K562 (cell line): ENCODE results near the gene P4HTM. TPM values are rescaled to one million over a fixed set of nuclear protein-coding genes. Genes with fewer than 3 reads are reported as not detected.
A peak's percentile ranks its signal among the peaks of the same experiment; 100 is the strongest.

Experiments used
- CEBPB ChIP-seq: fragments of 450-650 bp; IDR thresholded peaks from 2 replicates; pipeline ENCODE4 v1.6.1; 2016; ENCODE audit warnings: missing genetic modification characterization, missing compliant biosample characterization
- CREM ChIP-seq: IDR thresholded peaks from 2 replicates; pipeline ENCODE4 v1.6.1; 2014; ENCODE audit warnings: antibody characterized with exemption, low read depth
- CSDE1 ChIP-seq, 2 experiments: fragments of 450-650 bp; IDR thresholded peaks; 2 replicates each; pipeline ENCODE4 v1.6.1; 2016; ENCODE audit warnings: mild to moderate bottlenecking in 1 of 2
- EGR1 ChIP-seq: fragments of 450-650 bp; conservative IDR thresholded peaks from 2 replicates; pipeline ENCODE4 v1.6.1; 2017; ENCODE audit warnings: mild to moderate bottlenecking
- HNRNPH1 ChIP-seq: fragments of 200-400 bp; formaldehyde crosslinking; optimal IDR thresholded peaks from 2 replicates; pipeline ENCODE3; 2017; ENCODE audit warnings: low read depth, mild to moderate bottlenecking, low read length, moderate library complexity
- NFIC ChIP-seq: fragments of 450-650 bp; IDR thresholded peaks from 2 replicates; pipeline ENCODE4 v1.6.1; 2017; ENCODE audit warnings: mild to moderate bottlenecking, inconsistent platforms
- PCBP2 ChIP-seq: fragments of 200-400 bp; formaldehyde crosslinking; IDR thresholded peaks from 2 replicates; pipeline ENCODE4 v1.6.1; 2018; ENCODE audit warnings: low read length, low read depth, mild to moderate bottlenecking, moderate library complexity; ENCODE audit not compliant: poor library complexity, severe bottlenecking
- SOX6 ChIP-seq: fragments of 450-650 bp; IDR thresholded peaks from 2 replicates; pipeline ENCODE4 v1.6.1; 2014; ENCODE audit warnings: mild to moderate bottlenecking
- SP2 ChIP-seq: IDR thresholded peaks from 2 replicates; pipeline ENCODE4 v1.6.1; 2011; ENCODE audit warnings: mild to moderate bottlenecking, low read depth, low read length, moderate library complexity; ENCODE audit not compliant: poor library complexity, severe bottlenecking; ENCODE audit errors: extremely low read depth
- SPI1 ChIP-seq: IDR thresholded peaks from 2 replicates; pipeline ENCODE4 v1.6.1; 2011; ENCODE audit warnings: low read depth, low read length, control low read depth, borderline replicate concordance
- ZNF175 ChIP-seq: fragments of 200-800 bp; sonication (Bioruptor generic); IDR thresholded peaks from 2 replicates; pipeline ENCODE4 v1.6.1; 2016; ENCODE audit warnings: low read depth, mild to moderate bottlenecking, missing genetic modification characterization, missing compliant biosample characterization
- ZNF197 ChIP-seq: fragments of 200-800 bp; sonication (Bioruptor generic); IDR thresholded peaks from 2 replicates; pipeline ENCODE4 v1.6.1; 2016; ENCODE audit warnings: low read depth, missing genetic modification characterization, missing compliant biosample characterization
- ZNF766 ChIP-seq: fragments of 200-800 bp; sonication (Bioruptor generic); conservative IDR thresholded peaks from 2 replicates; pipeline ENCODE4 v1.6.1; 2016; ENCODE audit warnings: missing genetic modification characterization, missing compliant biosample characterization
- polyA plus RNA-seq, 8 experiments: library from polyadenylated mRNA; depleted of rRNA in 4 of 8; stranded (reverse) in 5 of 8; unstranded in 3 of 8; fragments of >200 nt; fragmentation: Nextera tagmentation in 2 of 8; fragmentation: Illumina TruSeq in 1 of 8; extraction: Ambion mirVana in 2 of 8; extraction: Trizol in 1 of 8; gene quantifications; 2 replicates each; pipeline versions ENCODE4 v1.2.1 to v1.2.3, GENCODE V29; 2011 to 2014; ENCODE audit warnings: inconsistent platforms in 1 of 8, missing spikeins in 1 of 8
- total RNA-seq, 7 experiments: library from RNA; depleted of rRNA in 6 of 7; stranded (reverse); fragments of >200 nt in 6 of 7; fragmentation: Illumina TruSeq in 2 of 7; extraction: Trizol in 2 of 7; gene quantifications; 2 replicates each; pipeline versions ENCODE4 v1.2.1 to v1.2.3, GENCODE V29; 2011 to 2021; ENCODE audit warnings: low replicate concordance in 1 of 7
- TF ChIP-seq, protein P1 (sequence below), 2 experiments: IDR thresholded peaks; 2 replicates each; pipeline ENCODE4 v1.6.1; 2012; ENCODE audit warnings: improper control_type of control experiment in 2 of 2, low read depth in 2 of 2, low read length in 2 of 2, borderline replicate concordance in 1 of 2
- TF ChIP-seq, protein P2 (sequence below): fragments of 450-650 bp; IDR thresholded peaks from 2 replicates; pipeline ENCODE4 v1.6.1; 2016; ENCODE audit warnings: antibody characterized with exemption
- TF ChIP-seq, protein P3 (sequence below): fragments of 450-650 bp; IDR thresholded peaks from 2 replicates; pipeline ENCODE4 v1.6.1; 2016
- TF ChIP-seq, protein P4 (sequence below): sonication (generic); formaldehyde crosslinking; IDR thresholded peaks from 2 replicates; pipeline ENCODE4 v1.8.1; 2023; ENCODE audit warnings: mild to moderate bottlenecking, missing genetic modification reagents
- TF ChIP-seq, protein P5 (sequence below): fragments of 450-650 bp; formaldehyde crosslinking; IDR thresholded peaks from 2 replicates; pipeline ENCODE4 v1.4.0; 2020; ENCODE audit warnings: mild to moderate bottlenecking, moderate library complexity

Gene P4HTM
- total and polyA plus RNA-seq, 9 of the 15 experiments (the other 6 are each of a cell fraction or from before 2014, with no cell fraction given): 0.09 to 0.66 (median 0.25) TPM; not detected in 2

DNA sequence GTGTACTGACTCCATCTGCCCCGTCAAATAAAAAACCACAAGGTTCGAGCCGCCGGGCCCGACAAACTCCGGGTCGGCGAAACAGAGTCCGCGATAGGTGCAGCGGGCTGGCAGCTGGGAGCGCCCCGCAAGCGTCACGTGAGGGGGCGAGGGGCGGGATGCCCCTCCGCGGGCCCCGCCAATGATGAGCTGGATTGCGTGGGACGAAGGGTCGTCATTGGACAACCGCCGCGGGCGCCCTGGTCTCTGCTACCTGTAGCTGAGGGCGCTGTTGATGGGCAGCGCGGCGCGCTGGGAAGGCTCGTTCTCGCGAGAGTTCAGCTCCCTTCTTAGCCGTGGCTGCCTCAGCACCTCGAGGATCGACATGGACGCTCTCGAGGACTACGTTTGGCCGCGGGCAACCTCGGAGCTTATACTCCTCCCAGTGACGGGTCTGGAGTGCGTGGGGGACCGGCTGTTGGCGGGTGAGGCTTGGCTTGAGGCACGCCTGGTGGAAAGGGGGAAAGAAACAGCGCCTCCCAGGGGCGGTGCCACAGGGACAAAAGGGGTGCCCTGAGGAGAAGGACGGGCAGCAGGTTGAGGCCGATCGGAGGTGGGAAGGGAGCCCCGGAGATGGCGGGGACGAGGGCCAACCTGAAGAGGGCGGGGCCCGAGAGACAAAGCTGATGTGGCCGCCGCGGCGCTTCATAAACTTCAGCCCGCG is 17.2 kb downstream of the P4HTM start, which contains the start of gene WDR6 (continued):
- TF ChIP-seq CEBPB (0 out of 2 replicates have a peak, but pooled peaks have one; percentile 21), ZNF175 (CRISPR knock-in tag) (no peak), PCBP2 (no peak), NFIC (peak; percentile 54), ZNF197 (CRISPR knock-in tag) (no peak), EGR1 (peak; percentile 88), SP2 (peak; percentile 61), ZNF766 (0 out of 2 replicates have a peak, but pooled peaks have one; percentile 43), SPI1 (no peak), SOX6 (peak; percentile 31; the same call in 1 of the 2 replicates), HNRNPH1 (no peak), CREM (peak; percentile 63; the same call in 1 of the 2 replicates), CSDE1 (IDR thresholded peaks at IDR 0.05) (no peak)
- TF ChIP-seq, protein P1, sequence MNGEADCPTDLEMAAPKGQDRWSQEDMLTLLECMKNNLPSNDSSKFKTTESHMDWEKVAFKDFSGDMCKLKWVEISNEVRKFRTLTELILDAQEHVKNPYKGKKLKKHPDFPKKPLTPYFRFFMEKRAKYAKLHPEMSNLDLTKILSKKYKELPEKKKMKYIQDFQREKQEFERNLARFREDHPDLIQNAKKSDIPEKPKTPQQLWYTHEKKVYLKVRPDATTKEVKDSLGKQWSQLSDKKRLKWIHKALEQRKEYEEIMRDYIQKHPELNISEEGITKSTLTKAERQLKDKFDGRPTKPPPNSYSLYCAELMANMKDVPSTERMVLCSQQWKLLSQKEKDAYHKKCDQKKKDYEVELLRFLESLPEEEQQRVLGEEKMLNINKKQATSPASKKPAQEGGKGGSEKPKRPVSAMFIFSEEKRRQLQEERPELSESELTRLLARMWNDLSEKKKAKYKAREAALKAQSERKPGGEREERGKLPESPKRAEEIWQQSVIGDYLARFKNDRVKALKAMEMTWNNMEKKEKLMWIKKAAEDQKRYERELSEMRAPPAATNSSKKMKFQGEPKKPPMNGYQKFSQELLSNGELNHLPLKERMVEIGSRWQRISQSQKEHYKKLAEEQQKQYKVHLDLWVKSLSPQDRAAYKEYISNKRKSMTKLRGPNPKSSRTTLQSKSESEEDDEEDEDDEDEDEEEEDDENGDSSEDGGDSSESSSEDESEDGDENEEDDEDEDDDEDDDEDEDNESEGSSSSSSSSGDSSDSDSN (IDR thresholded peaks at IDR 0.05; ENCODE audit: borderline replicate concordance in 1 of 2, low read depth in 2 of 2, low read length in 2 of 2): peak; percentile 37 to 63; a peak in 1 of 4 replicates
- TF ChIP-seq, protein P2, sequence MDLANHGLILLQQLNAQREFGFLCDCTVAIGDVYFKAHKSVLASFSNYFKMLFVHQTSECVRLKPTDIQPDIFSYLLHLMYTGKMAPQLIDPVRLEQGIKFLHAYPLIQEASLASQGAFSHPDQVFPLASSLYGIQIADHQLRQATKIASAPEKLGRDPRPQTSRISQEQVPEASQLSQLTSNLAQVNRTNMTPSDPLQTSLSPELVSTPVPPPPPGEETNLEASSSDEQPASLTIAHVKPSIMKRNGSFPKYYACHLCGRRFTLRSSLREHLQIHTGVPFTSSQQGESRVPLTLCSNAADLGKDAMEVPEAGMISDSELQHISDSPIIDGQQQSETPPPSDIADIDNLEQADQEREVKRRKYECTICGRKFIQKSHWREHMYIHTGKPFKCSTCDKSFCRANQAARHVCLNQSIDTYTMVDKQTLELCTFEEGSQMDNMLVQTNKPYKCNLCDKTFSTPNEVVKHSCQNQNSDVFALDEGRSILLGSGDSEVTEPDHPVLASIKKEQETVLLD: peak; percentile 81
- TF ChIP-seq, protein P3, sequence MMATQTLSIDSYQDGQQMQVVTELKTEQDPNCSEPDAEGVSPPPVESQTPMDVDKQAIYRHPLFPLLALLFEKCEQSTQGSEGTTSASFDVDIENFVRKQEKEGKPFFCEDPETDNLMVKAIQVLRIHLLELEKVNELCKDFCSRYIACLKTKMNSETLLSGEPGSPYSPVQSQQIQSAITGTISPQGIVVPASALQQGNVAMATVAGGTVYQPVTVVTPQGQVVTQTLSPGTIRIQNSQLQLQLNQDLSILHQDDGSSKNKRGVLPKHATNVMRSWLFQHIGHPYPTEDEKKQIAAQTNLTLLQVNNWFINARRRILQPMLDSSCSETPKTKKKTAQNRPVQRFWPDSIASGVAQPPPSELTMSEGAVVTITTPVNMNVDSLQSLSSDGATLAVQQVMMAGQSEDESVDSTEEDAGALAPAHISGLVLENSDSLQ: peak; percentile 96
- TF ChIP-seq, protein P4, sequence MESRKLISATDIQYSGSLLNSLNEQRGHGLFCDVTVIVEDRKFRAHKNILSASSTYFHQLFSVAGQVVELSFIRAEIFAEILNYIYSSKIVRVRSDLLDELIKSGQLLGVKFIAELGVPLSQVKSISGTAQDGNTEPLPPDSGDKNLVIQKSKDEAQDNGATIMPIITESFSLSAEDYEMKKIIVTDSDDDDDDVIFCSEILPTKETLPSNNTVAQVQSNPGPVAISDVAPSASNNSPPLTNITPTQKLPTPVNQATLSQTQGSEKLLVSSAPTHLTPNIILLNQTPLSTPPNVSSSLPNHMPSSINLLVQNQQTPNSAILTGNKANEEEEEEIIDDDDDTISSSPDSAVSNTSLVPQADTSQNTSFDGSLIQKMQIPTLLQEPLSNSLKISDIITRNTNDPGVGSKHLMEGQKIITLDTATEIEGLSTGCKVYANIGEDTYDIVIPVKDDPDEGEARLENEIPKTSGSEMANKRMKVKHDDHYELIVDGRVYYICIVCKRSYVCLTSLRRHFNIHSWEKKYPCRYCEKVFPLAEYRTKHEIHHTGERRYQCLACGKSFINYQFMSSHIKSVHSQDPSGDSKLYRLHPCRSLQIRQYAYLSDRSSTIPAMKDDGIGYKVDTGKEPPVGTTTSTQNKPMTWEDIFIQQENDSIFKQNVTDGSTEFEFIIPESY (CRISPR knock-in tag): peak; percentile 35; the same call in 1 of the 2 replicates
- TF ChIP-seq, protein P5, sequence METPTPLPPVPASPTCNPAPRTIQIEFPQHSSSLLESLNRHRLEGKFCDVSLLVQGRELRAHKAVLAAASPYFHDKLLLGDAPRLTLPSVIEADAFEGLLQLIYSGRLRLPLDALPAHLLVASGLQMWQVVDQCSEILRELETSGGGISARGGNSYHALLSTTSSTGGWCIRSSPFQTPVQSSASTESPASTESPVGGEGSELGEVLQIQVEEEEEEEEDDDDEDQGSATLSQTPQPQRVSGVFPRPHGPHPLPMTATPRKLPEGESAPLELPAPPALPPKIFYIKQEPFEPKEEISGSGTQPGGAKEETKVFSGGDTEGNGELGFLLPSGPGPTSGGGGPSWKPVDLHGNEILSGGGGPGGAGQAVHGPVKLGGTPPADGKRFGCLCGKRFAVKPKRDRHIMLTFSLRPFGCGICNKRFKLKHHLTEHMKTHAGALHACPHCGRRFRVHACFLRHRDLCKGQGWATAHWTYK (CRISPR knock-in tag): peak; percentile 52; the same call in 1 of the 2 replicates
